ENCODE results near the gene RLN2.
"Not testable (repeated sequence)": the region's sequence is repeated elsewhere in the genome, so short reads cannot be mapped to it uniquely, and the experiment has no call there.

Gene RLN2, protein sequence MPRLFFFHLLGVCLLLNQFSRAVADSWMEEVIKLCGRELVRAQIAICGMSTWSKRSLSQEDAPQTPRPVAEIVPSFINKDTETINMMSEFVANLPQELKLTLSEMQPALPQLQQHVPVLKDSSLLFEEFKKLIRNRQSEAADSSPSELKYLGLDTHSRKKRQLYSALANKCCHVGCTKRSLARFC

DNA sequence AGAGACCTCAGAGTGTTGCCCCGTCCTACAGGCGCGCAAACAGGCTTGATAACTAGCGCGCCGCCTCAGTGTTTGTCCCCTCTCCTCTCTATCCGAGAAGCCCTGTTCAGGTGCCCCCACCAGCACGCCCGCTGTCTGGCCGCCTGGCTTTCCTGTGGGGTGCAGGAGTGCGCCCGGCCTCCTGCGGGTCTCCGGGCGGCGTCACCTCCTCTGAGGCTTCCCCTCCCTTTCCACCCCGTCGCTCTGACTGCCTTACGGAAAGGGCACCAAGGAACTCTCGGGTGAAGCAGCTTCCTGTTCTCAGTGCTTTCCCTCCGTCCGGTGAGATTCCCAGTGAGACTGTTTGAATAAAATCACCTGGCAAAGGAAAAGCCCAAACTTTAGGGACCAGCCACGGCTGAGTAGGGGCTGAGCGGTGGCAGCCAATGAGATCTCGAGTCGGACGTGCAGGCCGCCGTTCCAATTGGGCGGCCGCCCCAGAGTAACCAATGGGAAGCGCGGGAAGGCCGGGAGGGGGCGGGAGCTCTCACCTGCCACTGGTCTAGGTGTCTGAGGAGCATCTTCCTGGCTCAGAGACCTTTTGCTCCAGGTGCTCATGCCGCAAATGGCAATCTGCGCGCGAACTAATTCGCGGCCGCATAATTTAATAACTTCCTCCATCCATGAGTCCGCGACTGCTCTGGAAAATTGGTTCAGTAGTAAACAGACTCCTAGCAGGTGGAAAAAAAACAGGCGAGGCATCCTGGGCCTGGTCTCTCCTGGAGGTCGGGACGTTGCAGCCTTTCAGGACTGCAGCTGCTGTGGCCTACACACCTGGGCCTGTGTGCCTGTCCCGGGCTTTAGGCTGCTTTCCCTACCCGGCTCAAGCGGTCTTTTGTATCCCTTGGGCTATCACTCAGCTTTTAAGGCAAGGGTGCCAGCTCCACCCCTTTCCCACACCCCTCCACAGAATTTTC, at the start of gene RLN2:
RLN2 (minus strand) TSS at position 877 of the 956 bp plus-strand sequence; CDS start at position 741, 136 bp downstream.
- DNase-seq; H3K9me3 Mint-ChIP-seq; H3K27ac Mint-ChIP-seq; H3K36me3 Mint-ChIP-seq (ENCODE audit: low read depth); H3K4me1 Mint-ChIP-seq: not testable (repeated sequence)
- peaks cover 27% of the 10 kb centered on the region for H3K27me3 Mint-ChIP-seq (ENCODE audit: low read depth, poor library complexity)
- peak within 1 kb of the TSS; percentile 45 for H3K4me3 Mint-ChIP-seq

DNA sequence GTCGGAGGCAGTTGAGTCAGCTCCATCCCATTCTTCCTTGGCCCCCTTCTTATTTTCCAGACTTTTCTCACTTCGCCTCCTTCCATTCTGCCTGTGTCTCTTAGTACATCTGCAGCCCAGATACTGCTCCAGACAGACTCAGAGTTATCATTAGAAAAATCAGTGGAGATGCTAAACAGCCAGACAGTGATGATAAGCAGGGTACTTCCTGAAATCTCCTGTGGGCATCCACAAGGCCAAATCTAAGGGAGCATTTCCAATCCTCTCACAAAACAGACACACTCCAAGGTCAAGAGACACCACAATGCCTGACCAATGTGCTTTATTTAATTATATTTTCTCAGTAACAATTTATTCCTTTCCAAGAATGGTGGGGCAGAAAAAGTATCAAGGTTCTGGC, 49.7 kb upstream of the RLN2 start:
- no peaks in the 10 kb centered on the region for H3K36me3 Mint-ChIP-seq (ENCODE audit: low read depth)
- TF ChIP-seq, protein P1, sequence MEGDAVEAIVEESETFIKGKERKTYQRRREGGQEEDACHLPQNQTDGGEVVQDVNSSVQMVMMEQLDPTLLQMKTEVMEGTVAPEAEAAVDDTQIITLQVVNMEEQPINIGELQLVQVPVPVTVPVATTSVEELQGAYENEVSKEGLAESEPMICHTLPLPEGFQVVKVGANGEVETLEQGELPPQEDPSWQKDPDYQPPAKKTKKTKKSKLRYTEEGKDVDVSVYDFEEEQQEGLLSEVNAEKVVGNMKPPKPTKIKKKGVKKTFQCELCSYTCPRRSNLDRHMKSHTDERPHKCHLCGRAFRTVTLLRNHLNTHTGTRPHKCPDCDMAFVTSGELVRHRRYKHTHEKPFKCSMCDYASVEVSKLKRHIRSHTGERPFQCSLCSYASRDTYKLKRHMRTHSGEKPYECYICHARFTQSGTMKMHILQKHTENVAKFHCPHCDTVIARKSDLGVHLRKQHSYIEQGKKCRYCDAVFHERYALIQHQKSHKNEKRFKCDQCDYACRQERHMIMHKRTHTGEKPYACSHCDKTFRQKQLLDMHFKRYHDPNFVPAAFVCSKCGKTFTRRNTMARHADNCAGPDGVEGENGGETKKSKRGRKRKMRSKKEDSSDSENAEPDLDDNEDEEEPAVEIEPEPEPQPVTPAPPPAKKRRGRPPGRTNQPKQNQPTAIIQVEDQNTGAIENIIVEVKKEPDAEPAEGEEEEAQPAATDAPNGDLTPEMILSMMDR (IDR thresholded peaks at IDR 0.05) = no peak
- H3K27me3 Mint-ChIP-seq (ENCODE audit: low read depth, poor library complexity) = peaks cover 3% of the 10 kb centered on the region
- no peak overlapping the region for H3K4me3 Mint-ChIP-seq
- DNase-seq = no peak
- H3K9me3 Mint-ChIP-seq = peaks cover 11% of the 10 kb centered on the region
- no peak overlapping the region for H3K27ac Mint-ChIP-seq
- H3K4me1 Mint-ChIP-seq = no peaks in the 10 kb centered on the region

DNA sequence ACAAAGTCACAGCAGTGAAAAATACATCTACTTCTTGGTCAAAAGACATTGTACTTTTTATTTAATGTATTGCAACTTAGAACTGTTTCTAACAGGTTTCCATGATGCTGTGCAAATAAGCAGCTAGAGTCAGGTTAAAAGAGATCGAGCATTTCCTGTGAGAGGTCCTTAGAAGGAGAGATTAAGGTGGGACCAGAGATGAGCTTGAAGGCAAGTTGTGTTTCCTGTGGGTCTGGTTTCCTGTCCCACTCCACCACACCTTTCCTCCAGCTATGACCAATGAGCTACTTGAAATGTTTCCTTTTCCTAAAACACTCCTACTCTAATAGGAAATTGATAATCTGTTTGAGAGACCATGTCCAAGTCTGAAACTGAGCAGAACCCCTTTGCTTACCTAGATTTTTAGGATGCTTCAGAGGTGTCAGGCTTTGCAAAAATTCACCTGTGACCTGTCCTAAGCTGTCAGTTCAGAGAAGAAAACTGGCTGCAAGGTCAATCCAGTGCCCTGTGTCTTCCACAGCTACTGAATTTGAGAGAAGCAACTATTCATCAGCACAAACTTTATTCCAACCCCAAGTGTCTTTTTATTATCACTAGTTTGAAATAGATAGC, 48.2 kb upstream of the RLN2 start:
- Mint-ChIP-seq H3K4me3 (no peak overlapping the region), H3K27ac (no peak overlapping the region), H3K4me1 (no peaks in the 10 kb centered on the region), H3K27me3 (ENCODE audit: low read depth, poor library complexity) (peaks cover 3% of the 10 kb centered on the region), H3K36me3 (ENCODE audit: low read depth) (no peaks in the 10 kb centered on the region), H3K9me3 (peaks cover 19% of the 10 kb centered on the region)
- DNase-seq = no peak
- TF ChIP-seq, protein P1 (IDR thresholded peaks at IDR 0.05) = no peak

DNA sequence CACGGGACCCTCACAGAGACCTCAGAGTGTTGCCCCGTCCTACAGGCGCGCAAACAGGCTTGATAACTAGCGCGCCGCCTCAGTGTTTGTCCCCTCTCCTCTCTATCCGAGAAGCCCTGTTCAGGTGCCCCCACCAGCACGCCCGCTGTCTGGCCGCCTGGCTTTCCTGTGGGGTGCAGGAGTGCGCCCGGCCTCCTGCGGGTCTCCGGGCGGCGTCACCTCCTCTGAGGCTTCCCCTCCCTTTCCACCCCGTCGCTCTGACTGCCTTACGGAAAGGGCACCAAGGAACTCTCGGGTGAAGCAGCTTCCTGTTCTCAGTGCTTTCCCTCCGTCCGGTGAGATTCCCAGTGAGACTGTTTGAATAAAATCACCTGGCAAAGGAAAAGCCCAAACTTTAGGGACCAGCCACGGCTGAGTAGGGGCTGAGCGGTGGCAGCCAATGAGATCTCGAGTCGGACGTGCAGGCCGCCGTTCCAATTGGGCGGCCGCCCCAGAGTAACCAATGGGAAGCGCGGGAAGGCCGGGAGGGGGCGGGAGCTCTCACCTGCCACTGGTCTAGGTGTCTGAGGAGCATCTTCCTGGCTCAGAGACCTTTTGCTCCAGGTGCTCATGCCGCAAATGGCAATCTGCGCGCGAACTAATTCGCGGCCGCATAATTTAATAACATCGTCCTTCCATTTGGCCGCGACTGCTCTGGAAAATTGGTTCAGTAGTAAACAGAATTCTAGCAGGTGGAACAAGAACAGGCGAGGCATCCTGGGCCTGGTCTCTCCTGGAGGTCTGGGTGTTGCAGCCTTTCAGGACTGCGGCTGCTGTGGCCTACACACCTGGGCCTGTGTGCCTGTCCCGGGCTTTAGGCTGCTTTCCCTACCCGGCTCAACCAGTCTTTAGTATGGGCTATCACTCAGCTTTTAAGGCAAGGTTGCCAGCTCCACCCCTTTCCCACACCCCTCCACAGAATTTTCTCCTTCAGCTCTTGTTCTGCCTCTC, 34.8 kb upstream of the RLN2 start, which contains the start of gene RLN1:
RLN1 (minus strand) TSS at position 885 of the 990 bp plus-strand sequence; CDS start at position 755, 130 bp downstream.
- peak within 1 kb of the TSS; percentile 28 for H3K4me3 Mint-ChIP-seq
- H3K27ac Mint-ChIP-seq = not testable (repeated sequence)
- DNase-seq = peak; percentile 7

DNA sequence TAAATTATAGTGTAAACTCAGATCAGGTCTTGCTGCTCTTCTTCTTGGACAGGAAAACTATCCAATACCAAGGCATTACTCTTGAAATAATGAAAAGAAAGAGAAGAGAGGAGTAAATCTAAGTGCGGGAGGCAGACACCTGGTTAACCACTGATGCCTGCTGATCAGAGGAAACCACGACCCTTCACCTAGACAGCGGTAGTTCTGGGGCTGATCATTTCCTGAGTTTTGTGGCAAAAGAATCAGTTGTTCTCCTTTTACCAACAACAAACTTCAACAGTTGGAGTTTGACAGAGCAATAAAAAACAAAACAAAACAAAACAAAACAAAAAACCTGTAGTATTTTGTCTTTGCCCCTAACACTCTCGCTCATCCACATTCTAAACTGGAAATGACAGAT, 32.2 kb upstream of the RLN2 start:
- Mint-ChIP-seq H3K27ac (no peak overlapping the region), H3K4me3 (no peak overlapping the region), H3K9me3 (no peaks in the 10 kb centered on the region), H3K36me3 (ENCODE audit: low read depth) (no peaks in the 10 kb centered on the region), H3K4me1 (no peaks in the 10 kb centered on the region), H3K27me3 (ENCODE audit: low read depth, poor library complexity) (peaks cover 8% of the 10 kb centered on the region)
- DNase-seq = no peak
- TF ChIP-seq, protein P1 (IDR thresholded peaks at IDR 0.05) = no peak

More for the DNA sequence above, 34.8 kb upstream of the RLN2 start, which contains the start of gene RLN1:
- peaks cover 15% of the 10 kb centered on the region for H3K27me3 Mint-ChIP-seq (ENCODE audit: low read depth, poor library complexity)
- H3K9me3 Mint-ChIP-seq; H3K36me3 Mint-ChIP-seq (ENCODE audit: low read depth); H3K4me1 Mint-ChIP-seq: not testable (repeated sequence)

DNA sequence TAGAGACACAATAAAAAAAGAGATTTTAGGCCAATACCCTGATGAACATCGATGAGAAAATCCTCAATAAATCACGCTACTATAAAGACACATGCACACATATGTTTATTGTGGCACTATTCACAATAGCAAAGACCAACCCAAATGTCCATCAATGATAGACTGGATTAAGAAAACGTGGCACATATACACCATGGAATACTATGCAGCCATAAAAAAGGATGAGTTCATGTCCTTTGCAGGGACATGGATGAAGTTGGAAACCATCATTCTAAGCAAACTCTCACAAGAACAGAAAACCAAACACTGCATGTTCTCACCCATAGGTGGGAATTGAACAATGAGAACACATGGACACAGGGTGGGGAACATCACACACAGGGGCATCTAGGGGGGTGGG, 26.8 kb upstream of the RLN2 start:
- H3K4me3 Mint-ChIP-seq; H3K4me1 Mint-ChIP-seq; H3K27me3 Mint-ChIP-seq (ENCODE audit: low read depth, poor library complexity); H3K27ac Mint-ChIP-seq; DNase-seq: not testable (repeated sequence)
- Mint-ChIP-seq H3K9me3 (peaks cover 30% of the 10 kb centered on the region), H3K36me3 (ENCODE audit: low read depth) (peaks cover 22% of the 10 kb centered on the region)
